Measurements from ENCODE around the gene C1orf159. TPM values are rescaled to one million over a fixed set of nuclear protein-coding genes. Genes with fewer than 3 reads are reported as not detected.
A peak's percentile ranks its signal among the peaks of the same experiment; 100 is the strongest.
"Not testable (repeated sequence)": the region's sequence is repeated elsewhere in the genome, so short reads cannot be mapped to it uniquely, and the experiment has no call there.

The C1orf159 gene
- total RNA-seq, 1 experiment from 2014 or later: 32.0 TPM

DNA sequence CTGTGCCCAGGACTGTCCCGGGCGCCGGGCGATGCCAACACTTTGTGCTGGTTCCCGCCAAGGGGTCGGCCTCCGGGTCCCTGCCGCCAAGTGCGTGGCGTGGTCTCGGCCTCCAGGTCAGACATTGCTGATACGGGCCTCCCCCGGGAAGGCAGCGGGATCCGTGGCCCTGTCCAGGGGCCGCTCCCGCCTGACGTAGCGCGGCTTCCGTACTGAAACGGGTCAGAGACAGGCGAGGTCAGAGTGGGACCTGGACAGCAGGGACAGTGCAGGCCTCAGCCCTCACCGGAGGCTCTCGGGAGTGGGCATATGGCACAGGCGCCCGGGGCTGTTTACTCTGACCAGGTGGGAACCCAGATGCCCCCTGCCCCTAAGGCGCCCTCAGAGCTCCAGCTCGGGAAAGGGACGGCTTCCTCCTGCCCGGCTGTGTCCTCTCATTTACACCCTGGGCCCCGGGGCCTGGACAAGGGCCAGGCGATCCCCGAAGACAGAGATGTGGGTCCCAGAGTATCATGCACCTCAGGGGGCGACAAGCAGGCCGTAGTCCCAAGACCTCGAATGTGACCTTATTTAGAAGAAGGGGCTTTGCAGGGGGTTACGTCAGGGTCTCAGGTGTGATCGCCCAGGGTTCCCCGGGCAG is 33.0 kb downstream of the C1orf159 start:
- Histone ChIP-seq H3K27me3 (ENCODE audit: control insufficient read depth, insufficient read depth, low read length) (peaks cover 6% of the 10 kb centered on the region), H3K4me3 (ENCODE audit: insufficient read depth, low read depth, low read length) (no peak overlapping the region), H3K36me3 (replicated peaks; ENCODE audit: control insufficient read depth, insufficient read depth, low read length) (no peaks in the 10 kb centered on the region)
- DNase-seq: peak; percentile 49

DNA sequence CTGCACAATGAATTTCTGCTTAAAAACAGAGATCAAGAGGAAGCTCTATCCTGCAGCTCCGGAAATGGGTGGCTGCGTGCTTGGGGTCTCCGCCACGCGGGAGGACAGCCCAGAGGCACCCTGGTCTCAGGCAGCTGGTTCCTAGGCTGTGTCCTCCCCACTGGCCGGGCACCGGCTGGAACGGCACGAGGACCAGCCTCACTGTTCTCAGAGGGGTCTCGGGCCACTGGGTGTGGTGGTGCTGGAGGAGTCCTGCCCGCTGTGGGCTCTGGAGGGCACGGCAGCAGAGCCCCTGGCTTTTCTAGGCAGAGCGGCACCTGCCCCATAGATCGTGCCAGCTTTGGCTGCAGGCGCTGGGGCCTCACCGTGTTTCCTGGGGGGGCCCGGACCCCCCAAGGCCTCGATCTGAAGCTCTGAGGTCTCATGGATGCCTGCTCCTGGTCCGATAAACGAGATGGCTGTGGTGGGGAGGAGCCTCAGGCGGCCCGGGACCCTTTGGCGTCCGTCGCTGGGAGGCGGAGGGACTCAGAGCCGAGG is 33.6 kb downstream of the C1orf159 start:
- peak; percentile 37 for DNase-seq
- H3K27me3 ChIP-seq (ENCODE audit: control insufficient read depth, insufficient read depth, low read length): peaks cover 6% of the 10 kb centered on the region
- H3K4me3 ChIP-seq (ENCODE audit: insufficient read depth, low read depth, low read length): no peak overlapping the region
- H3K36me3 ChIP-seq (replicated peaks; ENCODE audit: control insufficient read depth, insufficient read depth, low read length): no peaks in the 10 kb centered on the region

DNA sequence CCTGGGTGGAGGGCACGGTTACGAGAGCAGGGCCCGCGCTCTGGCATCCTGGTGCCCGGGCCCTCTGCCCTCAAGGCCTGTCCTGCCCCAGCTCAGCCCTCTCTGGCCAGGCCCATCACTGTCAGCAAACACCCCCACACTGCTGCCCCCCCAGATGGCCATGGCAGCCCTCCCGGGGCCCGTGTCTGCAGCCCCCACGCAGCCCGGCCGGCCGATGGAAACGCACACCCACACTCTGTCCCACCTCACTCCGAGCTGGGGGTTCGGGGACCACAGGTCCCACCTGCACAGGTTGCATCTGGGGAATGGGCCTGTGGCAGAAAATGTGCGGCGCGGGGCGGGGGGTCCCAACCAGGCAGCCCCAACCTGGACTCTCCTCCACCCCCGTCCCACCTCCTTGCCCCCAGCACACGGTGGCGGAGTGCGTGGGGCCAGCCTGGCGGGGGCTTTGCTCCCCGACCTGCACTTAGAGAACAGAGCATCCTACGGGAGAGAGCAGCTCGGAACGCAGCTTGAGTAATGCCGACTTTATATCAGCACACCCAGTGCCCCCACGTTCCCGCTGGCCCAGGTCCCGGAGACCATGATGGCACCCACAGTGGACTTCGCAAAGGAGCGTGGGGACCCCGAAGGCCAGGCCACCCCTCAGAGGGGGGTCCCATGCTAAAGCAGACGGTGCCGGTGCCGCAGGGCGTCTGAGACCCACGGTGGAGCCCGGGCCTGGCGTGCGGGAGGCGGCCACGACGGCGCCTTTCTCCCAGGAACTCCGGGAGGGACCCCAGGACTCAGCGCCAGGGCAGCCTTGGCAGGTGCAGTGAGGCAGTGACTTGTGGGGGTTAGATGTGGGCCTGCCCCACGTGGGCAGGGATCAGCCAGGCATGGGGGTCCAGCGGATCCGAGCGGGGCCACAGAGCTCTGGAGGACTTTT is 34.3 kb downstream of the C1orf159 start:
- no peak overlapping the region for H3K4me3 ChIP-seq (ENCODE audit: insufficient read depth, low read depth, low read length)
- DNase-seq: peak; percentile 60
- H3K27me3 ChIP-seq (ENCODE audit: control insufficient read depth, insufficient read depth, low read length): peaks cover 6% of the 10 kb centered on the region
- H3K36me3 ChIP-seq (replicated peaks; ENCODE audit: control insufficient read depth, insufficient read depth, low read length): no peaks in the 10 kb centered on the region

DNA sequence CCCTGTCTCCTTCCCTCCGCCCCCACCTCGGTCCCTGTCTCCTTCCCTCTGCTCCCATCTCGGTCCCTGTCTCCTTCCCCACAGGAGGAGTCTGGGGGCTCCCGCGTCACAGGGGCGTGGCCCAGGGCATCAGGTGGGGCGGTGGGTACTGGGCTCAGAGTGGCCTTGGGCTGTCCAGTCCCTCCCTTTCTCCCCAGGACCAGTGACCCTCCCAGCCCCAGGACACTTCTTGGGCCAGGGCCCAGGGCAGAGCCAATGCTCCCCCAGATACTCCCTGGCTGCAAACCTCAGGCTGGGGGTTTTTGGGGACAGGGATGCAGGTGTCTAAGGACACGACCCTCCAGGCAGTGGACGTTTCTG is 35.0 kb downstream of the C1orf159 start:
- no peak overlapping the region for H3K4me3 ChIP-seq (ENCODE audit: insufficient read depth, low read depth, low read length)

DNA sequence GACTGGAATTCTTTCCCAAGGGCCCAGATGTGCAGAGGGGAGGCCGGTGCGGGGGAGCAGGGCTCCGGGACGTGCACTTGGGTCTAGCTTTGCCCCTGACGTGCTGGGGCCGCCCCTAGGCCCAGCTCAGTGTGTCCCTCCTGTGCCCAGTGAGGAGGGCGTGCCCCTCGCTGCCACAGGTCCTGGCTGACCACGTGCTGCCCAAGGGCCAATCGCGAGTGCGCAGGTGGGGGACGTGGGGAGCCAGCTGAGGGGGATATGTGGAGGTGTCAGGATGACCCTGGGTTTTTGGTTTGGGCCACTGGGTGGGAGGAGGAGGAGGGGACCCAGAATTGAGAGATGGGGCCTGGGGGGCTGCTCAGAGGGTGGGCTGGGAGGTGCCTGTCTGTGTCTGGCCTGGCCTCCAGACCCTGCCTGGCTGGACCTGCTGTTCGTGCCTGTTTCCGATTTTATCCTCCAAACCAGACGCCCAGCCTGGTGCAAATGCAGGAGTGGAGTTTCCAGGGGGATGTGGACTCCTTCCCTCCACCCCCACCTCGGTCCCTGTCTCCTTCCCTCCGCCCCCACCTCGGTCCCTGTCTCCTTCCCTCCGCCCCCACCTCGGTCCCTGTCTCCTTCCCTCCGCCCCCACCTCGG is 35.6 kb downstream of the C1orf159 start:
- peak; percentile 97 for DNase-seq
- Histone ChIP-seq H3K27me3 (ENCODE audit: control insufficient read depth, insufficient read depth, low read length) (peaks cover 7% of the 10 kb centered on the region), H3K4me3 (ENCODE audit: insufficient read depth, low read depth, low read length) (peak overlapping the region; percentile 38), H3K36me3 (replicated peaks; ENCODE audit: control insufficient read depth, insufficient read depth, low read length) (no peaks in the 10 kb centered on the region)

More for the DNA sequence above, 35.0 kb downstream of the C1orf159 start:
- DNase-seq: peak; percentile 77
- H3K36me3 ChIP-seq (replicated peaks; ENCODE audit: control insufficient read depth, insufficient read depth, low read length): no peaks in the 10 kb centered on the region
- H3K27me3 ChIP-seq (ENCODE audit: control insufficient read depth, insufficient read depth, low read length): peaks cover 6% of the 10 kb centered on the region

DNA sequence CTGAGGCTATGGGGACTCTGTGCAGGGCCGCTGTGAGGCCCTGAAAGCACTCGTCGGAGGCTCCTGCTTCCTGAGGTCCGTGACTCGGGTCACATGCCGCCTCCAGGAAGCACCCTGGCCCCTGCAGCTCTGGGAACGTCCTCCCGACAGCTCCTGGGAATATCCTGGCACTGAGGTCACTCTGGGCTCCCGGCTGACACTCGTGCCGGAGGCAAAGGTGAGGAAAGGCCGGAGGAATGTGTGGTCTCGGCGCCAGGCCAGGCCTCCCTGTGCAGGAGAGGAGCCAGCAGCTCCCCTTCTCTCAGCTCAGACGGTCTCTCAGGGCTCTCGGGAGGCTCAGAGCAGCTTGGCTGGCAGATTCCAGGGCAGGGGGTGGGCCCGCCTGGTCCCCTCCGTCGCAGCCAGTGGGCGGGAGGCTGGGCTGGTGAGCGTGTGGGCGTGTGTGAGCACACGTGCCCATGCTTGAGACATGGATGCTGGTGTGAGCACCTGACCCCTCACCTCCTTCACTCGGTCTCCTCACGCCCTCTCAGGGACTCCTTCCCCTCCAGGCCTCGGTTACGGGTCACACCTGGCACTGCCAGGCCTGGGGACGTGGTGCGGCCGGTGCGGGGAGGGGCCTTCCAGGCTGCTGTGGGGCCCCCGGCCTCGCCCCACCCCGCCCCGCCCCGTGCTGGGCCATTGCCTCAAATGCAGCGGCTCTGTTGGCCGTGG is 36.3 kb downstream of the C1orf159 start:
- DNase-seq: peak; percentile 95
- peaks cover 10% of the 10 kb centered on the region for H3K27me3 ChIP-seq (ENCODE audit: control insufficient read depth, insufficient read depth, low read length)
- H3K36me3 ChIP-seq (replicated peaks; ENCODE audit: control insufficient read depth, insufficient read depth, low read length): no peaks in the 10 kb centered on the region
- H3K4me3 ChIP-seq (ENCODE audit: insufficient read depth, low read depth, low read length): peak overlapping the region; percentile 38

DNA sequence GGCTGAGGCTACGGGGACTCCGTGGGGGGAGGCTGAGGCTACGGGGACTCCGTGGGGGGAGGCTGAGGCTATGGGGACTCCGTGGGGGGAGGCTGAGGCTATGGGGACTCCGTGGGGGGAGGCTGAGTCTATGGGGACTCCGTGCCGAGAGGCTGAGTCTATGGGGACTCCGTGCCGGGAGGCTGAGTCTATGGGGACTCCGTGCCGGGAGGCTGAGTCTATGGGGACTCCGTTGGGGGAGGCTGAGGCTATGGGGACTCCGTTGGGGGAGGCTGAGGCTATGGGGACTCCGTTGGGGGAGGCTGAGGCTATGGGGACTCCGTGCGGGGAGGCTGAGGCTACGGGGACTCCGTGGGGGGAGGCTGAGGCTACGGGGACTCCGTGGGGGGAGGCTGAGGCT is 38.5 kb downstream of the C1orf159 start:
- peaks cover 10% of the 10 kb centered on the region for H3K27me3 ChIP-seq (ENCODE audit: control insufficient read depth, insufficient read depth, low read length)
- H3K36me3 ChIP-seq (replicated peaks; ENCODE audit: control insufficient read depth, insufficient read depth, low read length); H3K4me3 ChIP-seq (ENCODE audit: insufficient read depth, low read depth, low read length); DNase-seq: not testable (repeated sequence)

DNA sequence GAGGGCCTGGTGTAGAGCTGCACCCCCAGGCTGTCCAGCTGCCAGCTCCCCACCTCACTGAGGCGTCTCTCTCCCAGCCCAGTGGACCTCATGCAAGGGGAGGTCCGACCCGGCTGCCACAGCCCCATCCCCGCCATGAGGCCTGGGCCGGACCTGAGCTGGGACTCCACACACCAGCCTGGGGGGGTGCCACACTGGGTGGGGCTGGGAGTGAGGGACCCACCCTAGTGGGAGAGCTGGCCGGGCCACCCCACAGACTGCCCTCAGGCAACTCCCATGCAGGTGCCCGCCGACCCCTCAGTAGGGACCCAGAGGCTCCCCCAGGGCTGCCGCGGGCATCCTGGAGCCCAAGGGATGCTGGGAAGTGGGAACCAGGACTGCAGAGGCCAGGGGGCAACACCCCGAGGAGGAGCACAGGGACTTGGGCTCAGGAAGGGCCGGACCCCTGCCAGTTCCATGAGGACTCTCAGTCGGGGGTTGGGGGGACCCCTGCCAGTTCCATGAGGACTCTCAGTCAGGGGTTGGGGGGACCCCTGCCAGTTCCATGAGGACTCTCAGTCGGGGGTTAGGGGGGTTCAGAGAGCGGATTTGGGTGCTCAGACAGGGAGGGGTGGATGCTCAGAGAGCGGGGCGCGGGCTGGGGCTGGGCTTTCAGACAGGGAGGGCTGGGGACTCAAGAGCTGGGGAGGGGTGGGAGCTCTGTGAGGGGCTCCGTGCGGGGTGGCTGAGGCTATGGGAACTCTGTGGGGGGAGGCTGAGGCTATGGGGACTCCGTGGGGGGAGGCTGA is 40.5 kb downstream of the C1orf159 start:
- H3K4me3 ChIP-seq (ENCODE audit: insufficient read depth, low read depth, low read length): no peak overlapping the region
- H3K36me3 ChIP-seq (replicated peaks; ENCODE audit: control insufficient read depth, insufficient read depth, low read length): no peaks in the 10 kb centered on the region
- peaks cover 12% of the 10 kb centered on the region for H3K27me3 ChIP-seq (ENCODE audit: control insufficient read depth, insufficient read depth, low read length)
- peak; percentile 68 for DNase-seq

DNA sequence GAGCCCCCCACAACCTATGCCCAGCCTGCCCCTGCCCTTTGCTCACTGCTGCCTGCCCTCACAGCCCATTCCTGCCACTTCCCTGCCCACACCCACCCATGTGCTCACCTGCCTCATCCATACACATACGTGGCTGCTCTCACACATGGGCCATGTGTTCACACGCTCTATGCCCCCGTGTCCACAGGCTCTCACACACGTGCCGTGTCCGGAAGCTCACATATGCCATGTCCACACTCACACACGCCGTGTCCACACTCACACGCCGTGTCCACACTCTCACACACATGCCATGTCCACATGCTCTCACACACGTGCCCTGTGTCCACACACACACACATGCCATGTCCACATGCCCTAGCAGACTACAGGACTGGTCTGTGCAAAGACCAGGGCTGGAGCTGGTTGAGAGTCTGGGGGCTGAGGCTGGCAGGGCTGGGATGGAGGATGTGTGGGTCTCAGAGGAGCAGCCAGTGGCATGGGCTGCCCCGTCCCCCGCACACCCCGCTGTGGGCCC is 41.2 kb downstream of the C1orf159 start:
- peaks cover 17% of the 10 kb centered on the region for H3K27me3 ChIP-seq (ENCODE audit: control insufficient read depth, insufficient read depth, low read length)

DNA sequence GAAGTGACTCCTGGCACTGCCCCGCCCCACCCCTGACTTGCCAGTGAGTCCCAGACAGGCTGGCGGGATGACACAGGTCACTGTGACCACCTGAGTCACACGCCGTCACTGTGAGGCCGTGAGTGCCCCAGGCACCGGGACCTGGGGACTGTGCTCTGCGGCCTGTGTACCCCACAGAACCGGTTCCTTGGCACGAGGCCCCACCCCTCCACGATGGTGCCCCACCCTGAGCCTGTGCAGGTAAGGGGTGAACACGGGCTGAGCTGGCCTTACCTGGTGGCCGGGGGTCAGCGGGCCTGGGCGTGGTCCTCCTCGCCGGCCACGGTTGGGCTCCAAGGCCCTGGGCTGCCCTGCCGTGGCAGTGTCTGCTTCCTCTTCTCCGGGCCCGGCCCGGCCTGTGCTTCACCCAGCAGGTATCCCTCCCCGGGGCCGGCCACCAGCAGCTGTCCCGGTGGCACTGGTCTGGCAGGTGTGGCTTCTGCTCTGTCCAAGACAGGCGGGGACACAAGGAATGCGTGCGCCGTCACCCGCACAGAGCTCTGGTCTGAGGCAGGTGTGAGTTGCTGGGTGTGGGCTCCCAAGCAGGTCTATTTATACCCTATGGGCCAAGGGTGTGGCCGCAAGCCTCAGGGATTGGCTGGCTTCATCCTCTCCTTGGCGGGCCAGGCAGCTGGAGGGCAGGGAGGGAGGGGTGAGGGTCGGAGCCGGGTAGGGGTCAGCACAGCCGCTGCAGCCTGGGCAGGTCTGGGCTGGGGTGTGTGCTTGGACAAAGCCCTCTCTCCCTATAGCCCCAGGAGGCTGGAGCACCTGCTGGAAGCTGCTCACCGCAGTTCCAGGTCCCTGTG is 41.9 kb downstream of the C1orf159 start, which contains the start of gene RNF223:
RNF223 (minus strand) TSS at position 564 of the 845 bp plus-strand sequence. CDS start 1,740 bp downstream, outside the sequence.
- peak; percentile 74 for DNase-seq
- Histone ChIP-seq H3K4me3 (ENCODE audit: insufficient read depth, low read depth, low read length) (no peak within 1 kb of the TSS), H3K27me3 (ENCODE audit: control insufficient read depth, insufficient read depth, low read length) (peaks cover 17% of the 10 kb centered on the region; the same call in 1 of the 2 replicates), H3K36me3 (replicated peaks; ENCODE audit: control insufficient read depth, insufficient read depth, low read length) (no peaks in the 10 kb centered on the region)

More for the DNA sequence above, 41.2 kb downstream of the C1orf159 start:
- Histone ChIP-seq H3K36me3 (replicated peaks; ENCODE audit: control insufficient read depth, insufficient read depth, low read length) (no peaks in the 10 kb centered on the region), H3K4me3 (ENCODE audit: insufficient read depth, low read depth, low read length) (no peak overlapping the region)
- DNase-seq: no peak

DNA sequence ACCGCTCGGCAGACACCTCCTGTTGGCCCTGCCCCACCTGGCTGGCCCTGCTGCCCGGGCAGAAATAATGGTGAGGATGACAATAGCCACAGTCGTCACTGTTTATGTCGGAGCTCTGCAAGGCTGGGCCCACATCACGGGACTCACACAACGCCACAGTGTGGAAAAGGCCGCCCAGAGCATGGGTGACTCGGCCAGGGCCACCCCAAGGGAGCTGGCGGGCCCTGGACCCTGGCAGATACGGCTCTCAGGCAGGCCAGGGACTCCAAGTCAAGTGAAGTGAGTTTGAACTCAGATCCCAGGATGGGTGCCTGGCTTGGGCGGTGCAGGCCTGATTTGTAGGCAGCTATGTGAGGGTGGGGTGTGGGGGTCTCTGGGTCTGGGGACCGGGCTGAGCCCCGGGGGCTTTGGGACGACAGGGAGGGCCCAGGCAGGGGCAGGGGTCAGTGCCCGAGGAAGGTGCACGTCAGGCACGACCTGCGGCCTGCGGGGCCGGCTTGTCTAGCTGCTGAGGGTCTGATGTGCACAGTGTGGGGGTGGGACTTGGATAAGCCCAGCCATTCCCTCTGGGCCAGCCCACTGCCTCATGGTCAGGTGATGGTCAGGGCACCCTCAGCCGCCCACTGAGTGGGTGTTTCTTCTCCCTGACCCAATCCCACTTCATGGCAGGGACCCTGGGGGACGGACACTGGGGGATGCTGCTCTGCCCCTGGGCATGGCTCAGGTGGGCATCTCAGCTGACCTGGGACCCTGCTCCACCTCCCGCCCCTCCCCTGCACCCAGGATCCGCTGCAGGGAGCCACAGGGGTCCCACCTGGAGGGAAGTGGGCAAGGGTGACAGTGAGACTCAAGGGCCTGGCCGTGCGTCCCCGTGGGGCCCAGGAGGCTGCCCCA is 42.8 kb downstream of the C1orf159 start:
- Histone ChIP-seq H3K36me3 (replicated peaks; ENCODE audit: control insufficient read depth, insufficient read depth, low read length) (no peaks in the 10 kb centered on the region), H3K4me3 (ENCODE audit: insufficient read depth, low read depth, low read length) (no peak overlapping the region), H3K27me3 (ENCODE audit: control insufficient read depth, insufficient read depth, low read length) (peaks cover 20% of the 10 kb centered on the region; the same call in 1 of the 2 replicates)
- no peak for DNase-seq
